Stimulated activated CD8-positive, alpha-beta memory T cell treated with anti-CD3 and anti-CD28 coated beads, Interleukin-12 subunit alpha, Interleukin-12 subunit beta, amount 100 ng/mL, for 1 hour (primary cell): ENCODE results near the gene CGREF1.
A peak's percentile ranks its signal among the peaks of the same experiment; 100 is the strongest.
"Not testable (repeated sequence)": the region's sequence is repeated elsewhere in the genome, so short reads cannot be mapped to it uniquely, and the experiment has no call there.

Experiments
- DNase-seq: peaks from one replicate; pipeline ENCODE4 v3.0.0-alpha.2; 2020; ENCODE audit warnings: low read depth

CGREF1 gene

GRCh38 chr2:27087823-27088410 lies 31.0 kb downstream of the CGREF1 start:
- no peak for DNase-seq

- DNase-seq, result no peak
Observed at GRCh38 chr2:27086724-27087593, 32.0 kb downstream of the CGREF1 start, which contains the start of gene KHK. Gene KHK (plus strand): TSS chr2:27086772. CDS start chr2:27087260, 488 bp downstream.

GRCh38 chr2:27086090-27086723 lies 32.7 kb downstream of the CGREF1 start:
- peak; percentile 95 for DNase-seq

DNA sequence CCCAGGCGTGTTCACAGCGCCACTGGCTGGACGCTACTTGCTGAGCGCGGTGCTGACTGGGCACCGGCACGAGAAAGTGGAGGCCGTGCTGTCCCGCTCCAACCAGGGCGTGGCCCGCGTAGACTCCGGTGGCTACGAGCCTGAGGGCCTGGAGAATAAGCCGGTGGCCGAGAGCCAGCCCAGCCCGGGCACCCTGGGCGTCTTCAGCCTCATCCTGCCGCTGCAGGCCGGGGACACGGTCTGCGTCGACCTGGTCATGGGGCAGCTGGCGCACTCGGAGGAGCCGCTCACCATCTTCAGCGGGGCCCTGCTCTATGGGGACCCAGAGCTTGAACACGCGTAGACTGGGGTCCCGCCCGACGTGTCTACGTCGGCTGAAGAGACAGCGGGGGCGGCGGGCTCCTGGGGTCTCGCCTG lies 33.2 kb downstream of the CGREF1 start:
- DNase-seq, result no peak

DNA sequence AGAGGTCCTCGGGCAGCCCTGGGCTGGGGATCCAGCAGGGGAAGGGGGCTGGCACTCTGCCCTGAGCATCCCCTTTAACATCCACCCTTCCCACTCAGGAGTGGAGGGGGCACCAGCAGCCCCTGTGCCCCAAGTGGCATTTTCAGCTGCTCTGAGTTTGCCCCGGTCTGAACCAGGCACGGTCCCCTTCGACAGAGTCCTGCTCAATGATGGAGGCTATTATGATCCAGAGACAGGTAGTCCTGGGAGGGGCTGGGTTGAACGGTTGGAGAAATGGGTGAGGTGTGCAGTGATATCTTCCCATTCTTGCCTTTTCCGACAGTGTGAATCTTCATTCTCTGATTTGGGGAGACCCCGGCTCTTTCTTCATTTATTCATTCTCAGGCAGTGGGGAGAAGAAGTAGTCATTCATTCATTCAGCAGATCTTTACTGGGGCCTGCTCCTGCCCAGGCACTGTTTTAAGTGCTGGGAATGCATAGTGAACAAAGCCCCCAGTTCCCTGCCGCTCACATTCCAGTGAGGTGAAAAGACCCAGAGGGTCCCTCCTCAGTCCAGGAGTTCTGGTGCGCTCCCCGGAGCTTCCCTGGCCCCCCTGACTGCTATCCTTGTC lies 33.8 kb downstream of the CGREF1 start:
- DNase-seq, result no peak

DNA sequence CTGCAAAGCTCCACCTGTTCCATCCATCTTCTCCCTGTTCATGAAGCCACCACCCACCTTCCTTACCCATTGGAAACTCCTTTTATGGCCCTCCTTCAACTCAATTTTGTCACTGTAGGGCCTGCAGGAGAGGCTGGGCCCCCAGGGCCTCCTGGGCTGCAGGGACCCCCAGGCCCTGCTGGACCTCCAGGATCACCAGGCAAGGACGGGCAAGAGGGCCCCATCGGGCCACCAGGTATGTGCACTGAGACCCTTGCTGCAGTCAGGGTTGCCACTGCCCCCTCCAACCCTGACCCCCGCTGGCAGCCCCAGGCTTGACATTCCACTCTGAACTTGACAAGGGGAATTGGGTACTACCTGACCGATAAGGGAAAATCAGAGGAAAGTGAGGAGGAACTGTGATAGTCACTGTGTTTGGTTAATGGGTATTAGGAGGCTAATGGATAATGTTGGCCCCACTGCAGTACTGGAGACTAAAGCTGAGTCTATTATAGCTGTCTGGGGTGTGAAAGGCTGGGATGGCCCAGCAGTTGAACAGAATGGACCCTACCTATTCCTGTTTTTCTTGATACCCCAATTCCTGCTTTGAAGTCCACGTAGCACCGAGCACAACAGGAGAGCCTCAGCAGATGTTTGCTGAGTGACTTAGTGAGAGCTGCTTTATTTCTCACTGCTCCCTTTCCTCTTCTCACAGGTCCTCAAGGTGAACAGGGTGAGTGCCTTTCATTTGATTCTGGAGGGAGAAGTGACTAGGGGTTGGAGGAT lies 34.4 kb downstream of the CGREF1 start:
- DNase-seq, result no peak

- DNase-seq, result no peak
Observed at GRCh38 chr2:27083410-27084296, 35.3 kb downstream of the CGREF1 start.

GRCh38 chr2:27082773-27083409 lies 36.0 kb downstream of the CGREF1 start:
- DNase-seq, result no peak

DNA sequence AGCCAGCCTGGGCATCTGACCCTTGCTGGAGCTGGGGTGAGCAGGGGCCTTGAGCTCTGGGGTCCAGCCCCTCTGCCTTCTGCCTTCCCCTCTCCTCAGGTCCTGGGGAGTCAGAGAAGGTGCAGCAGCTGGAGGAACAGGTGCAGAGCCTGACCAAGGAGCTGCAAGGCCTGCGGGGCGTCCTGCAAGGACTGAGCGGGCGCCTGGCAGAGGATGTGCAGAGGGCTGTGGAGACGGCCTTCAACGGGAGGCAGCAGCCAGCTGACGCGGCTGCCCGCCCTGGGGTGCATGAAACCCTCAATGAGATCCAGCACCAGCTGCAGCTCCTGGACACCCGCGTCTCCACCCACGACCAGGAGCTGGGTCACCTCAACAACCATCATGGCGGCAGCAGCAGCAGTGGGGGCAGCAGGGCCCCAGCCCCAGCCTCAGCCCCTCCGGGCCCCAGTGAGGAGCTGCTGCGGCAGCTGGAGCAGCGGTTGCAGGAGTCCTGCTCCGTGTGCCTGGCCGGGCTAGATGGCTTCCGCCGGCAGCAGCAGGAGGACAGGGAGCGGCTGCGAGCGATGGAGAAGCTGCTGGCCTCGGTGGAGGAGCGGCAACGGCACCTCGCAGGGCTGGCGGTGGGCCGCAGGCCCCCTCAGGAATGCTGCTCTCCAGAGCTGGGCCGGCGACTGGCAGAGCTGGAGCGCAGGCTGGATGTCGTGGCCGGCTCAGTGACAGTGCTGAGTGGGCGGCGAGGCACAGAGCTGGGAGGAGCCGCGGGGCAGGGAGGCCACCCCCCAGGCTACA lies 36.8 kb downstream of the CGREF1 start:
- no peak for DNase-seq

GRCh38 chr2:27080603-27080936 lies 38.4 kb downstream of the CGREF1 start:
- DNase-seq, result no peak

DNA sequence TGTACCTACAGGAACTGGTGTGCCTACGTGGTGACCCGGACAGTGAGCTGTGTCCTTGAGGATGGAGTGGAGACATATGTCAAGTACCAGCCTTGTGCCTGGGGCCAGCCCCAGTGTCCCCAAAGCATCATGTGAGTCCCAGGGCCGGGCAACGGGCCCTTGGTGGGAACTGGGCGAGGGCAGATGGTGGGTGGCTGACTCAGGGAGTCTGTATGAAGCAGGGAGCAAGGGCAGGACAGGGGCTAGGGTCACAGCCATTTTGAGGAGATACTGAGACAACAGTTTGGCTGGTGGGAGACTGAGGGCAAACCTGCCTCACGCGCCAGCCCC lies 38.8 kb downstream of the CGREF1 start:
- no peak for DNase-seq

DNA sequence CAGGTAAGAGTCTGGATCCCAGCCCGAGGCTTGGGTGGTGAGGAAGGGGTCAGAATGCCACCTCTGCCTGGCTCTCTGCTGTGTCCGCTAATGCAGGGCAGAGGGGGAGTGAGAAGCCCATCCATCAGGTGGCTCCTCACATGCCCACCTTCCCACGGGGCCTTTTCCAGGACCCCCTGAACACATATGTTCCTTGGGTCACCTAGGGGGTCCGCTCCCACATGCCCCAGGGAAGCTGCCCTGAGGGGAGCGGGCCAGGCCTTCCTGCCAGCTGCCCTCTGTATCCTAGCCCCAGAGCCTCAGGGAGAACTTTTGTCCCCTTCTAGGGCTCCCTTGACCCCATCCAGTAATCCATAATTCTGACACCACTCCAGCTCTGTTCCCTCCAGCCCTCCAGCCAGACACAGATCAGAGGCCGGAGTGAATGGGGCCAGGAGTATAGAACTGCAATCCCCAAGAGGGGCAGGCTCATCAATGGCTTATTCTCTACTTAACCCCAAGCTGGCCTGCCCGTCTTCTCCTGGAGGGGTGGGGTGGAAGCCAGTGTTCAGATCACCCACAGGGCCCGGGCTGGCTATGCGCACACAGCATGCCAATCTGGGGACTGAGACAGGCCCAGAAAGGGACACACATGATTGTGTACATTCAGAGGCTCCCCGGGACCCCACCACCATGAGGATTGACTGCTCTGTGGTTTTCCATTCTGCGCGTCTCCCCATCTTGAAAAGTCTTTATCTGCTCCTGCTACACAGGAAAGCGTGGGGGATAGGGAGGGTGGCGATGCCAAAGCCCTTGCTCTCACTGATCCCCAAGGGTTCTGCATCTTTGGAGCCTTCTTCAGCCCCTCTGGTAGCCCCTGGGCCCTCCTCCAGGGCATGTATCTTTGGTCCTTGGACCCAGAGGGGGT lies 39.4 kb downstream of the CGREF1 start:
- DNase-seq, result no peak

DNA sequence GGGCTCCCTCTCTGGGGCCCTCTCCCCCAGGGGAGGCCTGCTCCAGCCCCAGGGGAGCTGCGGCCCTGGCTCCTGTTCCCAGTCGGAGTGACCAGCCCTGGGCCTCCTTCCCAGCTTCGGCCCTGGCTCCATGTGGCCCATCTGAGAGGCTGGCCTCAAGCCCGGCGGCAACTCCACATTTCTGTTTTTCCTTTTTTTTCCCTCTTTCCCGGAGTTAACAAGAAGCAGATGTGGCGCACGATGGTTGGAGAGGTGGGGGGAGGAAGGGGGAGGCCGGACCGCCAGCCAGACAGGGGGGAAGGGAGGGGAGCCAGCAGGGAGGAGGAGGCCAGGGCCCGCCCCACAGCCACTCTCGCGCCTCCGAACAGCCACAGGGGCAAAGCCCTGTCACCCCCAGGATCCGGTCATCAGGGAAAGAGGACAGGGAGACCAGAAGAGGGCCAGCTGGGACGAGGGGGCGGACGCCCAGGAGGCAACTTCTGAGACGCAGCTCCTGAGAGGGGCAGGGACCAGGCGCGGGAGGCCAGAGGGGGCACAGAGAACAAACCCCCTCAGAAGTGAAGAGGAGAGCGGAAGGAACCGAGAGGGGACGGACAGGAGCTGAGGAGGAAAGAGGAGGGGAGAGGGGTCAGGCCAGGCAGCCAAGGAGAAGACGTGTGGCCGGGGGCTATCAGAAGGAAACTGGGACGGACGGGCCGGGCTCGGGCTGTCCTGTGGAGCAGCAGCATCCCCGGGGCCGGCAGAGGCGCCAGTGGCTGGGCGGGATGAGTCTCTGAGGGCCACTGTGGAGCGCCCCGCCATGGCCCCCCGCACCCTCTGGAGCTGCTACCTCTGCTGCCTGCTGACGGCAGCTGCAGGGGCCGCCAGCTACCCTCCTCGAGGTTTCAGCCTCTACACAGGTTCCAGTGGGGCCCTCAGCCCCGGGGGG lies 40.4 kb downstream of the CGREF1 start, which contains the start of gene EMILIN1:
TSS of gene EMILIN1 (plus strand) at position 349 of the 928 bp plus-strand sequence. CDS start at position 800, 451 bp downstream.
- no peak for DNase-seq

DNA sequence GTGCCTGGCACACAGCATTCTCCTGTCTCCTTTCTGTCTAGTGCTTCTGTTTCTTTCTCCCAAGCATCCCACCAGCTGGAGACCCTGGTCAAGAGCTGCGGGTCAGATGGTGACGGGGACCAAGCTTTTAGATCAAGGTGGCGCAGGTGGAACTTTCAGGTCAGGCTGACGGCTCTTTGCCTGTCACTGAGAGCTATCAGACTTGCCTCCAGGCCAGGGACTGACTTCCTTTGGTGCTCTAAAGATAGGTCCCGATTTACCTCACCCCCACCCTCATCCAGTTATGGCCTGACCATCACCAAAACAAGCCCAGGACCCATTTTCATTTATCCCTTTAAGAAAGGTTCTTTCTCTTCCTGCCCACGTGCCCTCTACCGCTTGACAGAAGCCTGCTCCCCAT lies 41.7 kb downstream of the CGREF1 start:
- no peak for DNase-seq

DNA sequence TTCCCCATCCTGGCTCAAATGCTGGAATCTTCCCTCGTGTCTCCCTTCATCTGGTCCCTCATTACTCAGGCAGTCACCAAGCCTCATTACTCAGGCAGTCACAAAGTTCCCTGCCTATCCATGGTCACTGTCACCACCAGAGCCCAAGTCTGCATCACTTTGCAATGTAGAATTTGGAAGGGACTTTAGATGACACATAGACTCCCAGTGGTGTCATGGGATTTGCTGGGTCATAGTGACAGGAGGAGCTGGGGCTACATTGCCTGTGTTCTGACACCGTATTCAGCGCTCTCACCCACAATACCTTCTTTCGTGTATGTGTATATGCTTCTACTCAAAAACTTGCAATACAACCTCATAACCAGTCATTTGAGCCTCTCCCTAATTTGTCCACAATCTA lies 42.6 kb downstream of the CGREF1 start:
- no peak for DNase-seq

GRCh38 chr2:27075566-27075871 lies 43.4 kb downstream of the CGREF1 start:
- DNase-seq, result not testable (repeated sequence)

DNA sequence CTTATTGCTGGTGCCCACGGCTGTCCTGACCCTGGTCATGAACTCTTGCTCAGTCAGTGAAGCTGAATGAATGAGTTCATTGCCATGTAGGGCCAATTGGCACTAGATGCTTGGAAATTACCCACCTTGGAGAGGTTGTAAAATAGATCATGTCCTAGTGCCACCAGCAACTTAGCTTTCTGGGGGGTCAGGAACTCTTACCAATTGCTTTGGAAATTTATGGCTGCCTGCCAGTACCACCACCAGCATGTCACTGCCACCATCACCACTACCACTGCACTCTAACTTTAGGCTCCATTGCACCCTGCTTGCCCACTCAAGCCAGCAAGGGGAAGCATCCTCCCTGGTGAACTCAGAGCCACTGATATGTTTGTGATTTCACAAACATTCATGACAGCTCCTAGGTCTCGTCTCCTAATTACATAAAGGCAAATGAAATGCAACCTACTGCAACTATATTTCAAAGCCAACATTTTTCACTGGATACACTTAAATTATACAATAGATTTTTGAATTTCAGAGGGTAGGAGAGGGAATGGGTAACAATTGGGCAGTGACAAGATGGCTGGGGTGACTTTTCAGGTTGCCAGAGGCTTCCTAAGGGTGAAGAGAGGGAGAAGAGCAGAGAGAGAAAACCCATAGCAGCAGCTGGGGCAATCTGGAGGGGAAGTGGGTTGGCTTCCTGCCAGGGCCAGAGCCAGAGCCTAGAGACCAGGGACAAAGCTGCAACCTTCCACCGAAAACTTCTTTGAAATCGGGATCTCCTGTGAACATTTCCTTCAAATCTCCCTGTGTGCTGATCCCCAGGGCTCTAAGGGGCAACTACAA lies 44.0 kb downstream of the CGREF1 start:
- no peak for DNase-seq
